ENCODE data around the gene DNAJB6.
A peak's percentile ranks its signal among the peaks of the same experiment; 100 is the strongest.

Gene DNAJB6

DNA sequence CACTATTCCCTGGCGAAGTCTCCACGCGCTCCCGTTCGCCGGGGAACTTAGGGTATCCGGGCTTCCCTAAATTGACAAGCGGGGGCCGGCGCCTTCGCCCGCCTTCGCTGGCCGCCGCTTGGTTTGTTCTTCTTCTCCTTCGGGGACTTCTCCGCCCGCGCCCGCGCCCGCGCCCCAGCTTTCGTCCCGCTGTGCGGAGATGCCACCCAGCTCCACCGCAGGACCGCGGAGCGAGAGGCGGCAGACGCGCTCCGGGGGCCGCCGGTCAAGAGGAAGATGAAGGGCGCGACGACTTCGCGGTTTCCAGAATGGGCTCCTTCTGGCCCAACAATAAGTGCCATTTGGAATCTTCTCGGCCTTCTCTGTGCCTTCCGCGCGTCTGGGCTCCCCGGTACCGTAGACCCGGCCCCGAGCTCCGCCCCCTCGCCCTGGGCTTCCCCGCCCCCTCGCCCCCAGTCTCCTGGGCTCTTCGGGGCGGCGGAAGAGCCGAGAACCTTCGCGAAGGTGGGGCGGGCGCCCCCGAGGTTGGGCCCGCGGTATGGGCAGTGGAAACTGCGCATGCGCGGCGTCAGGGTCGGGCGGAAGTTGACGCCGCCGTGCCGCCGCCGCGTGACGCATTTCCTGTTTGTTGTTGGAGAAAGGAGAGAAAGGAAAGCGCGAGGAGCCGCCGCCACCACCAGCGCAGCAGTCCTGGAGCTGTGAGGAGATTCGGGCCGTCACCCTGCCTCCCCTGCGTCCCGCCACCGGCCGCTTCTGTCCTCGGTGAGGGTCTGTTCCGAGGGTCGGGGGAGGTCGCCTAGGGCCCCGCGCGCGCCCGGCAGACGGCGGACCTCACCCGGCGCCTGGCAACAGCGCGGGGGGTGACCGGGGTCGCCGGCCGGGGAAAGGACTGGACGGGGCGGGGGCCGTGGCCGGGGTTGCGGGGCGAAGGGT, at the start of gene DNAJB6:
Gene DNAJB6 (plus strand): TSS at position 622 of the 933 bp plus-strand sequence. CDS start 21,569 bp downstream, outside the sequence.
- peak; percentile 96 for DNase-seq

DNA sequence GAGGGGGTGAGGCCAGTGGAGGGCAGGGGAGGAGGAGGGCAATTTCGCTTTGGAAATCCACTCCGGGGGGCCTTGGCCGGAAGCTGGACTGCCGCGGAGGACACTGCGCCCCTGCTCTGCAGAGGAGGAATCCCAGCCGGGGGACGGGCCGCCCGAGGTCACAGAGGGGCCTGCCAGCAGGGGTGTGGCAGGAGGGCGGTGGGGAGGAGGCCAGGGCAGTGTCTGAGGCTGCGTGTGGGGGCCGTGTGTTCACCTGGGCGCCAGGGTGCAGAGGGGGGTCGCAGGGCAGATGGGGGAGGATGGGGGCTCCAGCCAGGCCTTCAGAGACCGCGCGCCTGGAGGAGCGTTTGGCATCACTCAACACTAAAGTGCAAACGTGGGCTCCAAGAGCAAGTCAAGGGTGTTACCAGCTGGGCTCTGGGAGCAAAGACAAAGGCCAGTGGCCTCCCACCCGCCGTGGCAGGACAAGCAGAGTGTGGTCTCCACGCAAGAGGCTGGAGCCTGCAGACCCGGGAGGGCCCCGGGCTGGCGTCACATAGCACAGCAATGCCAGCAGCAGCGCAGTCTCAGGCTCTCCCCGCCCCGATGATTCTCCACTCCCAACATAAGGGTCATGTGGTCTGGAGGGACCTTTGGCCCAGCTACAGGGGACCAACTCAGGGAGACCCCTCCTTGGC, 45.3 kb upstream of the DNAJB6 start:
- no peak for DNase-seq

DNA sequence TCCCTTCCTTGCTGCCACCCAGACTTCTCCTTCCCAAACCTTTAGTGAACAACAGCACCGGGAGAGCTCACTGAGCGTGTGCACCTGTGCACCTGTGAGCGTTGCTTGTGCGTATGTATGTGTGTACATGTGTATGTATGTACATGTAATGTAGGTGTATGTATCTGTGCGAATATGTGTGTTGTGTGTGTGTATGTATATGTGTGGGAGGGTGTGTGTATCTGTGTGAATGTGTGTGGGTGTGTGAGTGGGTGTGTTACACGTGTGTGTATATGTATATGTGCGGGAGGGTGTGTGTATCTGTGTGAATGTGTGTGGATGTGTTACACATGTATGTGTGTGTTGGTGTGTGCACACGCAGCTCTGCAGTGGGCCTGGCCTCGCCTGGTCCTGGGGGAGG, 44.5 kb upstream of the DNAJB6 start:
- DNase-seq: no peak

DNA sequence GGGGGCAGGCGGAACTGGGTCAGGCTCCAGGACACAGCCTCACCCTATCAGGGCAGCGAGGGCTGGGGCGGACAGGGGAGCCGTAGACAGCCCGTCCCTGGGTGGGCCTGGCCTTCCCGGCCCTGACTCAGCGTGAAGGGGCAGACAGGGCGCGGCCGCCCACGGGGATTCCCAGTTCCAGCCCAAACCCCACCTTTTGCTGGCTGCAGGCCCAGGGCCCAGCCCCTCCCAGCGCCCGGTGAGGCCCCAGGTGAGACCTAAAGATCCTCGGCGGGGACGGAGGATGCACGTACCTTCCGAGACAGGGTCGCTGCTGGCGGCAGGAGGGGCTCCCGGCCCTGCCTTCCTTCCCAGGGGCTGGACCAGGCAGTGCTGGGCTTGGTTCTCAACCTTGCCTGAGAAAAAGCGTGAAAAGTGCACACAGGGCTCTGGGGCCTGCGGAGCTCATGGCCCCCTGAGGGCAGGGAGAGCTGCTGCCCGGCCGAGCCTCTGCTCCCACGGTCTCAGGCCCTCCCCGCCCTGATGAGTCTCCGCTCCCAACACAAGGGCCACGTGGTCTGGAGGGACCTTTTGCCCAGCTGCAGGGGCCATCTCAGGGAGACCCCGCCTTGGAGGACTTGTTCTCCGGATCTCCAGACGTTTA, 43.9 kb upstream of the DNAJB6 start:
- DNase-seq: no peak

DNA sequence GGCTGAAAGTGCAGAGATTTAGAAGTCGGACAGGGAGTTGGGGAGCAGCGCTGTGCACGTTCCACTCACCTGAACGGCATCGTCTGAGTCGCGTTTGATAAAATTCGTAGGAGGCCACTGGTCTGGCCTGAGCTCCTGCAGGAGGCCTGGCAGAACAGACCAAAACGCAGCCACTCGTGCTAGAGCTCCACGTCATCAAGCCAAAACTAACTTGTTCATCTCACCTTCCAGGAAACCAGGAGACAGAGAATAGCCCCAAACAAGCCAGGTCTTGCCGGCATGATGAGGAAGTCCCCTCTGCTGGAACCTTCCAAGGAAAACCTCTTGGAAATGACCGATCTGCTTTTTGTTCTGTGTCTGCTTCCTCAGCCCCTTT, 43.4 kb upstream of the DNAJB6 start:
- no peak for DNase-seq

DNA sequence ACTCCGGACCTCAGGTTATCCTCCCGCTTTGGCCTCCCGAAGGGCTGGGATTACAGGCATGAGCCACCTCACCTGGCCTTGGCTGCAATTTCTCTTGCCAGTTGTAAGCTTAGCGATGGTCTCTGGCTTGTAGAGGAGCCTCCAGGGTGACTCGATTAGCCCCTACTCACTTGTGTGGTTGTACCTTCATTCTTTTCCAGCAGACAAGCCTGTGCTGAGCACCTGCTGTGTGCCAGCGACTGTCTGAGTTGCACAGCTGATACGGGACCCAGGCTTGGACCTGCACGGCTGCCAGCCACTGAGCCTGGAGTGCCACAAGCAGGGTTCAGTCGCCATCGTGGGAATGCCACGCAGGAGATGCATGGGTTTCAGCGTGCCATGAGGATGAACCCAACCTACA, 42.0 kb upstream of the DNAJB6 start:
- no peak for DNase-seq

DNA sequence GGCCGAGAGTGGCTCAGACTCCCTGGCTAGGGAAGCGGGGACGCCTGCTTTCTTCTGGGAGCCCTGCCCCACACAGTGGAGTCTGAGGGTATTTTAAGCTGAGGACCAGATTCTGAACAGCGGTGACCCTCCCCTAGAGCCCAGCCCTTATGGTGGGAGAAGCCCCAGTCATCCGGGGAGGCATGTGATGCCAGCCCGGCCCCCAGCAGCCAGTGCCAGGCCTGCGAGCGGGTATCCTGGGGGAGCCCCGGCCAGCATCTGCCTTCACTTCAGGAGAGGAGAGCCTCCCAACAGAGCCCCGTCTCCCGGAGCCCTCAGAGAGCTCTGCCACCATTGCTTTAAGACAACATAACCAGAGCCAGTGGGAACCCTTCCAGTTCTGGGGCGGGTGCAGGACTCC, 41.5 kb upstream of the DNAJB6 start:
- no peak for DNase-seq

DNA sequence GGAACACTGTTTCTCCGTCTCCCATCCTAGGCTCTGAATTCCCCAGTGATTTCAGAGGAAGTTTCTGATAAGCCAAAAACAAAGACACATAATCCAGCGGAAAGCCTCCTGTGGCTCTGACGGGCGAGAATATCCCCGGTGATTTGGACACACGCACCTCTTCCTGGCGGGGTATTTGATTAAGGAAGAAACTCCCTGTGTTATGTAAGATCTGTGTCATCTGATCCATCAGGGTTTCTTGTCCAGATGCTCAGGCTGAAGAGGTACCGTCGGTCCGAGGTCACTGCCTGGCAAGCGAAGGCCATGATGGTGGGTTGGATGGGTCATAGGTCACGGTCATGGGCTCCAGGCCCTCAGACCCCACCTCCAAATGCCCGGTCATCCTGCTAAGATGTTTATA, 39.6 kb upstream of the DNAJB6 start:
- DNase-seq: no peak

DNA sequence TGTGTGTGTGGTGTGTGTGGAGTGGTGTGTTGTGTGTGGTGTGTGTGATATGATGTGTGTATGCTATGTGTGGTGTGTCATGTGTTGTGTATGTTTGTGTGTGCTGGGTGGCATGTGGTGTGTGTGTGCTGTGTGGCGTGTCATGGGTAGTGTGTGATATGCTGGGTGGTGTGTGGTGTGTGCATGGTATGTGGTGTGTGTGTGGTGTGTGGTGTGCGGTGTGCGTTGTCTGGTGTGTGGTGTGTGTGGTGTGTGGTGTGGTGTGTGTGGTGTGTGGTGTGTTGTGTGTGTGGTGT, 37.5 kb upstream of the DNAJB6 start:
- no peak for DNase-seq

DNA sequence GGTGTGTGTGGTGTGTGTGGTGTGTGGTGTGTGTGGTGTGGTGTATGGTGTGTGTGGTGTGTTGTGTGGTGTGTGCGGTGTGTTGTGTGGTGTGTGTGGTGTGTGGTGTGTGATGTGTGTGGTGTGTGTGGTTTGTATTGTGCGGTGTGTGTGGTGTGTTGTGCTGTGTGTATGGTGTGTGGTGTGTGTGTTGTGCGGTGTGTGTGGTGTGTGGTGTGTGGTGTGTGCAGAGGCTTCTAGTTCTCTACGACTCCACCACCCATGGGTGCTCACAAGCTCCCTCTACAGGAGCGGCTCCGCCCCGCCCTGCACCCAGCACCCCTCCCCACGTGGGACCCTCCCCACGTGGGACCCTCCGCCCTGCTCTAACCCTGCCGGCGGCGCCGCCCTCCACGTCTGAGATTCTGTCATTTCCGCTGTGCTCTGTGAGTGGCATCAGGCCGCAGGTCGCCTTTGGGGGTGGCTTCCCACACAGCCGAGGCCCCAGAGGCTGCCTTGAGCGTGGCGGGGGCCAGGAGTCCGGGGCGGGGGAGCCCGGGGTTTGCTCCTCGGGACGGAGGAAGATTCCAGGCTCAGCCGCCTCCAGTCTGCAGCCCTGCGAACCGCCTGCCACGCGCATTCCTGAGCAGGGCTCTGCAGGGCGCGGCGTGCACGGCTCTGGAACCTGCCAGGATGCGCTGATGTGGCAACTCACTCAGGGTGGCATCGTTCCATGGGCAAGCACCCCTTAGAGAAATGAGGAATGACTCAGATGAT, 37.0 kb upstream of the DNAJB6 start:
- peak; percentile 60 to 72 for DNase-seq

DNA sequence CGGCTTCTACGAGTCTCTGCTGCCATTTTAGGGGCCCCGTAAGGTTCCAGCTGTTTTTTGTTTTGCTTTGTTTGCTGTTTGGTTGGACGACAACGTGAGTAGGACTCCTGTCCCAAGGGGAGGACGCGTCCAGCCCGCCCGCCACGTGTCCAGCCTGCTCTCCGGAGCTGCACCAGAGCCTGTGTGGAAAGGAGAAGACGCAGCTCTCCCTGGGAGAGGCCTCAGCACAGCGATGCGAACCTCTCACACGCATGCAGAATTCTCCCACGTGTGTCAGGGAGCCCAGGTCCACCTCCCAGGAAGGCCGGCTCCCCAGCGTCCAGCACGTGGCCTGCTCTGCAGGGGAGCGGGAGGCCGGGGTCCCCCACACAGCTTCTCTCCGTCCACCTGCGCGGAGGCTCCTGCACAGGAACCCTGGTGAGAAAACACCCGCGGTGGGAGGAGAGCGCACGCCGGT, 36.4 kb upstream of the DNAJB6 start:
- no peak for DNase-seq

DNA sequence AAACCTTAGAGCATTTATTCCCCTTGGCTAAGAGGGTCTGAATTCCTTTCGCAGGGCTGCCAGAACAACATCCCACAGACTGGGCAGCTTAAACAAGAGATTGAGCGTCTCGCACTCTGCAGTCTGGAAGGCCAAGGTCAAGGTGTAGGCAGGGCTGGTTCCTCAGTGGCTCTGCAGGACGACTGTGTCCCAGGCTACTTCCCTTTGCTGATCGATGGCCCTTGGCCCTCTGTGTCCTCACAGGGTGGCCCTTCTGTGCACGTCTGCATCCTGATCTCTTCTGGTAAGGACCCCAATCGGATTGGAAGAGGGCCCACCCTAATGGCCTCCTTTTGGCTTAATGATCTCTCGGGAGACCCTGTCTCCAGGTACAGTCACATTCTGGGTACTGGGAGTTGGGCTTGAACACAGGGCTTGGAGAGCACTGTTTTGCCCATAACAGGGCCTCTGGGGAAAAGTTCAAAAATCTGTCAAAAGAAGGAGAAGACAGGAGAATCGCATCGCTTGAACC, 35.1 kb upstream of the DNAJB6 start:
- DNase-seq: no peak

DNA sequence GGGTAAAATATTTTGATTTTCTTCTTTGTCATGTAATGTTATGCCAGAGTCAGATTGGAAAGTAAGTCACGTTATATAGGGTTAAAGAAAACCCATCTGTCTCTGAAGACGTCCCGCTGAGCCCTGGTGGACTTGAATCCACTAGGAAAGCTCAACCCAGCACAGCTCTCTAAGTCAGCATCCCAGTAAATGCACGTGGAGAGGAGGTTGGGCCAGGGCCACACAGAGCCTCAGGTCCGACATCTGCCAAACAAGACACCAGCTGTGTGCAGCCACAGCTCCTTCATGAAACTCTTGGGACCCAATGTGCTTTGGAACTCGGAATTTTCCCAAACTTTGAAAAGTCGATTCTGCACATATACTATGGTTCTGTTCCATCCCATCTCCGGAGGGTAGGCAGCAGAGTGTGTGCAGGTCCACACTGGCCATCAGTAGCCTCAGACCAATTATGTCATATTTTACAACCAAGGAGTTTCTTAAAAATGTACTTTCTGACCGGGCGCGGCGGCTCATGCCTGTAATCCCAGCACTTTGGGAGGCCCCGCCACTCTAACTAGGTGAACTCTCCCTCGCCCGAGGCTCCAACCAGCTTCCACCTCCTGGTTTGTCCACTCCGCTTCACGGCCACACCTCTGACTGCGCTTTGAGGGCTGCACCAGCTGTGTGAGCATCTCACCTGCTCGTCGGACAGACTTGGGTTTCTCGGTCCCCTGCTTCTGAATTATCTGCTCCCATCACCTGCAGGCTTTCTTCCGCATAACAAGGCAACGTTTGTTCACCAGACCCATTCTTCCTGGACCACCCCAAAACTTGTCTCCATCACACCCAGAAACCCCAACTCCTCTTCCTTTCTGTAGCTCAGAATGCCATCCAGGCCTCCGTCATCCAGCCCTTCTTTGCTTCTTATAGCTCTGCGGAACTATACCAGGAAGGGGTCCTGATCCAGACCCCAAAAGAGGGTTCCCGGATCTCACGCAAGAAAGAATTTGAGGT, 29.7 kb upstream of the DNAJB6 start:
- no peak for DNase-seq

DNA sequence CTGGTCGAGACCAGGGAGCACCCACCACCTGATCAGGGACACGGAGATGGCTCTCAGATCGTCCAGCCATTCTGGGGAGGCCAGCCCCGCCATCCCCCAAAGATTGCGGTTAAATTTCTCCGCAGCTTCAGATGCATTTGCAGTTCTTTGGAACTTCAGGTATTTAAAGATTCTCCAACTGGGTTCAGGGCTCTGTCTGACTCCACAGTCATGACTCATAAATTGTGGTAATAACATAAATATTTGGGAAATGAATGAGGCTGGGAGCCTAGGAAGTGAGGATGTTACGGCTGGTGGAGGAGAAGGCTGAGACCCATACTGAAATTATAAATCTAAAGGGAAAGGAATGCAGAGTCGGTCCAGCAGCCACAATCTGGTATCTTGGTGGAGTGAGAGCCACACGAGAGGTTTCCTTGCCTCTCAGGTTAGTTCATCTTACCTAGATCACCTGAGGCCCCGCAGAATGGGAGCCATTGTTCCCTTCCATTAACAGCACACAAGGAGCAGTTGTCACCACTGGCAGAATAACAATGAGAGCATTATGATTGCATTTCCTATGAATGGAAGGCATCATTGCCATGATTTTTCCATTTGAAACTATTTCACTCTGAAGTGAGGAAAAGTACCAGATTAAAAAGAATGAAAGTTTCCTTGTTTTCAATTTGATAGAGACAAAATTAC, 26.7 kb upstream of the DNAJB6 start:
- DNase-seq: no peak

DNA sequence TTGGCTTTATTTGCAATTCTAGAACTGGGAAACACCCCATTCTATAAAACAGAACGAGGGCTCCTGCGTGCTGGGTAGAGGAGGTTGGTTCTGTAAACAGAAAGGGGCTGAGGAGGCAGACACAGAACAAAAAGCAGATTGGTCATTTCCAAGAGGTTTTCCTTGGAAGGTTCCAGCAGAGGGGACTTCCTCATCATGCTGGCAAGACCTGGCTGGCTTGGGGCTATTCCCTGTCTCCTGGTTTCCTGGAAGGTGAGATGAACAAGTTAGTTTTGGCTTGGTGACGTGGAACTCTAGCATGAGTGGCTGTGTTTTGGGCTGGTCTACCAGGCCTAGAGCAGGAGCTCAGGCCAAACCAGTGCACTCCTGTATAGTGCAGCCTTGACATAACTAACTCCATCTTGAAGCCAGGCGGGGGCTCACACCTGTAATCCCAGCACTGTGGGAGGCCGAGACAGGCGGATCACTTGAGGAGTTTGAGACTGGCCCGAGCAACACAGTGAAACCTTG, 26.1 kb upstream of the DNAJB6 start:
- DNase-seq: no peak

DNA sequence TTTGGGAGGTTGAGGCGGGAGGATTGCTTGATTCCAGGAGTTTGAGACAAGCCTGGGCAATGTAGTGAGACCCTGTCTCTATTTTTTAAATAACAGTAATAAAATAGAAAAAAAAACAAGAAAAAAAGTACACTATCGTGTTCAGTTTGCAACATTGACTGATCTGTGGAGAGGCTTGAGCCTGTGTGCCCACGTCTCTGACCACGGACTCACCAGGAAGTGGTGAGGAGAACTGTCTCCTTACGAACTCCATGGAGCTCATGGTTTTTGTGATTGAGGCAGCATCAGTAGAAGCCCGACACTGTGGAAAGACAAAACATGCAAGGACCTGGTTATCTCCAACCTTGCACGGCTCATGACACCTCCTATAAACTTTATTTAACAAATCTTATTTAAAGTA, 23.9 kb upstream of the DNAJB6 start:
- DNase-seq: no peak

DNA sequence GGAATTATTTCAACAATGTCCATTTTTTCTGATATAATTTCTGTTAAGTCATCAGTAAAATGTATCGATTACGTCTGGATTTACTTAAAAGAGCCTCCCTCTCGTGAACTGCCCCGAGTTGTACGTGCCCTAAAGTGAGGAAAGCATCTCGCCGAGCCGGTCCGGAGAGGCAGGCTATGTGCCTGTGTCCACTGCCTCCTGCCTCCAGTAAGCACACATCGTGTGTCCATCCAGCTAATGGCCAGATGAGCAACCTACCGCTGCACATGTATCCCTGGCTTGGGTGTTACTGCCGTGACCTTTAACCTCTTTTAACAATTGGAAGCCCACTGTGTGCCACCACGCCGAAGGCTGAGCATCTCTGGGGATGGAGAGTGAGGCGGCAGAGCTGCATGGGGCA, 23.2 kb upstream of the DNAJB6 start:
- no peak for DNase-seq

DNA sequence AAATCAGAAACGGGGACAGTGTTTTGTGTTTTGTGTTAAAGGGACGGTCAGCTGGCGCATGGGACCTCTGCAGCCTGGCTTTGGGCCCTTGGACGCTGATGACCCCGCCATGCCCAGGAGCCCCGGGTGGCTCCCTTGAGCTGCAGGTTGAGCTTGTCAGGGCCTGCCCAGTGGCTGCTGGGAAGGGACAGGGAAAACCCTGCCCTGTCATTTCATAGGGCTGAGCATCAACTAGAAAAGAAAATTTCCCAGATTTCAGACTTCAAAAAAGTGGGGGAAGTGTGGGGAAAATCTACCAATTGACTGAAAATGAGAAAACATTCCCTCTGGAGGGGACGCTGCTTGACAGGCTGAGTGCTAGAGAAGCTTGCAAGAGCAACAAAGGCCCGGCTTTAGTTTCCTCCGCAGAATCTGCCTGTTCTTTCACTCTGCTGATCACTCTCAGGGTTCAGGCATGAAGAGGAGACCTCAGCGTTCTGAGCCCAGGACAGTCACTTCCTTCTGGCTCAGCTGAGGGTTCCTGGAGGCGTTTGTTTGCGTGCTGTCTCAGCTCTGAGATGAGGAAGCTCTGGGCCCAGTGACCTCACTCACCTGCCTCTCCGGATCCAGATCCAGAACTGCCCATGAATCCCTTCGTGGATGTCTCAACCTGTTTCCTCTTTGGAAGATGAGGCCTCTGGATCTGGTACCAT, 18.6 kb upstream of the DNAJB6 start:
- peak in 1 of 2 donors; percentile 45 for DNase-seq

DNA sequence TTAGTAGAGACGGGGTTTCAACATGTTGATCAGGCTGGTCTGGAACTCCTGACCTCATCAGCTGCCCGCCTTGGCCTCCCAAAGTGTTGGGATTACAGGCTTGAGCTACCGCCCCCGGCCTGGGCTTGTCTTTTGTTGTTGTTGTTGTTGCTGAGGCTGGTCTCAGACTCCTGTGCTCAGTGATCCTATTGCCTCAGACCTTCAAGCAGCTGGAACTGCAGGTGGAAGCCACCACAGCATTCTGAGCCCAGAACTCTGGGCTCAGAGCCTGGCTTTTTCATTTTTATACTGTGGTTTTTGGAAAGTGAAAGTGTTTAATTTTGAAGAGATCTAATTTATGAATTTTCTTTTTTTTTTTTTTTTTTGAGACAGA, 16.2 kb upstream of the DNAJB6 start:
- no peak for DNase-seq

DNA sequence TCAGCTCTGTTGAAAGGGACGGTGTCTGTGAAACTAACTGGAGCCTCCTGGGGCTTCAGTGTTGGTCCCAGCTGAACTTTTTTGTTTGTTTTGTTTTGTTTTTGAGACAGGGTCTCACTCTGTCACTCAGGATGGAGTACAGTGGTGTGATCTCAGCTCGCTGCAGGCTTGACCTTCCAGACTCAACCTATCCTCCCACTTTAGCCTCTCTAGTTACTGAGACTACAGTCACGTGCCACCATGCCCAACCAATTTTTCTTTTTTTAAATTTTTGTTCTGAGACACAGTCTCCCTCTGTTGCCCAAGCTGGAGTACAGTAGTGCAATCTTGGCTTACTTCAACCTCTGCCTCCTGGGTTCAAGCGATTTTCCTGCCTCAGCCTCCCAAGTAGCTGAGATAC, 13.4 kb upstream of the DNAJB6 start:
- DNase-seq: no peak
